ENCODE measurements around the gene MMP24. TPM values are rescaled to one million over a fixed set of nuclear protein-coding genes. Genes with fewer than 3 reads are reported as not detected.

Gene MMP24
- total and polyA plus RNA-seq, 2 experiments from 2014 or later: 2.0 to 27.3 TPM

DNA sequence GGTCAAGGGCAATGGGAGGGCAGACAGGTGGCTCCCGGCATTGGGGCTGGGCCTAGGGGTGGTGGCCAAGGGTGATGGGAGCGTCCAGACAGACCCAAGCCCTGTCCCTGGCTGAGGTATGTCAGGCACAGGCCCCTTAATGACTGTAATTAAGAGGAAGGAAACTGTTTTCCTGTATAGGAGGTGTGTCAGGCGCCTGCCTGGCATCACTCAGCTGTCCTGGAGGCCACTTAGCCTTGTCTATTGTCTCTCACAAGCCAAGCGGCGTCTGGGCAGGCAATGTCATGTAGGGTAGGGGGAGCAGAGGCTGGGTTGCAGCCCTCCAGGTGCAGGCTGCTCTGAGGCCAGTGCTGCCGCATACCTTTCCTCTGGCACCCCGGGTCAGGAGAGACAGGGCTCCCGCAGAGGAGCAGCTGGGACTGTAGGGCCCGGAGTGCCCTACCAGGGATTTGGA, 69.6 kb downstream of the MMP24 start:
- no peaks in the 10 kb centered on the region for H3K9me2 ChIP-seq (ENCODE audit: insufficient read depth)
- no peaks in the 10 kb centered on the region for H3K36me3 ChIP-seq (ENCODE audit: insufficient read depth)
- H4K20me1 ChIP-seq (replicated peaks; ENCODE audit: insufficient read depth): no peaks in the 10 kb centered on the region
- no peaks in the 10 kb centered on the region for H3K9me3 Mint-ChIP-seq
- H3K4me3 Mint-ChIP-seq: no peak overlapping the region
- H3K27ac Mint-ChIP-seq: no peak overlapping the region
- no peak overlapping the region for H3K4me2 ChIP-seq
- ATAC-seq (peak; percentile 55), DNase-seq (ENCODE audit: low spot score) (peak; percentile 23)
- H3K79me2 ChIP-seq (replicated peaks; ENCODE audit: insufficient read depth): no peaks in the 10 kb centered on the region
- no peak overlapping the region for H3K4me3 ChIP-seq
- H3K27me3 Mint-ChIP-seq (ENCODE audit: insufficient read depth, low read depth, poor library complexity): peaks cover 16% of the 10 kb centered on the region
- no peak for TF ChIP-seq EZH2 (IDR thresholded peaks at IDR 0.05; ENCODE audit: low read depth, unreplicated experiment)
- TF ChIP-seq EZH2phosphoT487 (IDR thresholded peaks at IDR 0.05; ENCODE audit: unreplicated experiment): no peak
- no peak for TF ChIP-seq CTCF (conservative IDR thresholded peaks at IDR 0.05; ENCODE audit: low read depth in 2 of 2)
- TF ChIP-seq JUNB (IDR thresholded peaks at IDR 0.05; ENCODE audit: unreplicated experiment): no peak
- TF ChIP-seq ETS1 (IDR thresholded peaks at IDR 0.05): no peak
- no peak for TF ChIP-seq POLR2AphosphoS5 (IDR thresholded peaks at IDR 0.05; ENCODE audit: low read depth)
- no peak for TF ChIP-seq STAT1 (IDR thresholded peaks at IDR 0.05; ENCODE audit: unreplicated experiment)
- TF ChIP-seq CREB1 (CRISPR knock-in tag; IDR thresholded peaks at IDR 0.05; ENCODE audit: low read depth): no peak
- TF ChIP-seq, protein P1, sequence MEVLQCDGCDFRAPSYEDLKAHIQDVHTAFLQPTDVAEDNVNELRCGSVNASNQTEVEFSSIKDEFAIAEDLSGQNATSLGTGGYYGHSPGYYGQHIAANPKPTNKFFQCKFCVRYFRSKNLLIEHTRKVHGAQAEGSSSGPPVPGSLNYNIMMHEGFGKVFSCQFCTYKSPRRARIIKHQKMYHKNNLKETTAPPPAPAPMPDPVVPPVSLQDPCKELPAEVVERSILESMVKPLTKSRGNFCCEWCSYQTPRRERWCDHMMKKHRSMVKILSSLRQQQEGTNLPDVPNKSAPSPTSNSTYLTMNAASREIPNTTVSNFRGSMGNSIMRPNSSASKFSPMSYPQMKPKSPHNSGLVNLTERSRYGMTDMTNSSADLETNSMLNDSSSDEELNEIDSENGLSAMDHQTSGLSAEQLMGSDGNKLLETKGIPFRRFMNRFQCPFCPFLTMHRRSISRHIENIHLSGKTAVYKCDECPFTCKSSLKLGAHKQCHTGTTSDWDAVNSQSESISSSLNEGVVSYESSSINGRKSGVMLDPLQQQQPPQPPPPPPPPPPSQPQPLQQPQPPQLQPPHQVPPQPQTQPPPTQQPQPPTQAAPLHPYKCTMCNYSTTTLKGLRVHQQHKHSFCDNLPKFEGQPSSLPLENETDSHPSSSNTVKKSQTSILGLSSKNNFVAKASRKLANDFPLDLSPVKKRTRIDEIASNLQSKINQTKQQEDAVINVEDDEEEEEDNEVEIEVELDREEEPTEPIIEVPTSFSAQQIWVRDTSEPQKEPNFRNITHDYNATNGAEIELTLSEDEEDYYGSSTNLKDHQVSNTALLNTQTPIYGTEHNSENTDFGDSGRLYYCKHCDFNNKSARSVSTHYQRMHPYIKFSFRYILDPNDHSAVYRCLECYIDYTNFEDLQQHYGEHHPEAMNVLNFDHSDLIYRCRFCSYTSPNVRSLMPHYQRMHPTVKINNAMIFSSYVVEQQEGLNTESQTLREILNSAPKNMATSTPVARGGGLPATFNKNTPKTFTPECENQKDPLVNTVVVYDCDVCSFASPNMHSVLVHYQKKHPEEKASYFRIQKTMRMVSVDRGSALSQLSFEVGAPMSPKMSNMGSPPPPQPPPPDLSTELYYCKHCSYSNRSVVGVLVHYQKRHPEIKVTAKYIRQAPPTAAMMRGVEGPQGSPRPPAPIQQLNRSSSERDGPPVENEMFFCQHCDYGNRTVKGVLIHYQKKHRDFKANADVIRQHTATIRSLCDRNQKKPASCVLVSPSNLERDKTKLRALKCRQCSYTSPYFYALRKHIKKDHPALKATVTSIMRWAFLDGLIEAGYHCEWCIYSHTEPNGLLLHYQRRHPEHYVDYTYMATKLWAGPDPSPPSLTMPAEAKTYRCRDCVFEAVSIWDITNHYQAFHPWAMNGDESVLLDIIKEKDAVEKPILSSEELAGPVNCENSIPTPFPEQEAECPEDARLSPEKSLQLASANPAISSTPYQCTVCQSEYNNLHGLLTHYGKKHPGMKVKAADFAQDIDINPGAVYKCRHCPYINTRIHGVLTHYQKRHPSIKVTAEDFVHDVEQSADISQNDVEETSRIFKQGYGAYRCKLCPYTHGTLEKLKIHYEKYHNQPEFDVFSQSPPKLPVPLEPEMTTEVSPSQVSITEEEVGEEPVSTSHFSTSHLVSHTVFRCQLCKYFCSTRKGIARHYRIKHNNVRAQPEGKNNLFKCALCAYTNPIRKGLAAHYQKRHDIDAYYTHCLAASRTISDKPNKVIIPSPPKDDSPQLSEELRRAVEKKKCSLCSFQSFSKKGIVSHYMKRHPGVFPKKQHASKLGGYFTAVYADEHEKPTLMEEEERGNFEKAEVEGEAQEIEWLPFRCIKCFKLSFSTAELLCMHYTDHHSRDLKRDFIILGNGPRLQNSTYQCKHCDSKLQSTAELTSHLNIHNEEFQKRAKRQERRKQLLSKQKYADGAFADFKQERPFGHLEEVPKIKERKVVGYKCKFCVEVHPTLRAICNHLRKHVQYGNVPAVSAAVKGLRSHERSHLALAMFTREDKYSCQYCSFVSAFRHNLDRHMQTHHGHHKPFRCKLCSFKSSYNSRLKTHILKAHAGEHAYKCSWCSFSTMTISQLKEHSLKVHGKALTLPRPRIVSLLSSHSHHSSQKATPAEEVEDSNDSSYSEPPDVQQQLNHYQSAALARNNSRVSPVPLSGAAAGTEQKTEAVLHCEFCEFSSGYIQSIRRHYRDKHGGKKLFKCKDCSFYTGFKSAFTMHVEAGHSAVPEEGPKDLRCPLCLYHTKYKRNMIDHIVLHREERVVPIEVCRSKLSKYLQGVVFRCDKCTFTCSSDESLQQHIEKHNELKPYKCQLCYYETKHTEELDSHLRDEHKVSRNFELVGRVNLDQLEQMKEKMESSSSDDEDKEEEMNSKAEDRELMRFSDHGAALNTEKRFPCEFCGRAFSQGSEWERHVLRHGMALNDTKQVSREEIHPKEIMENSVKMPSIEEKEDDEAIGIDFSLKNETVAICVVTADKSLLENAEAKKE (CRISPR knock-in tag; IDR thresholded peaks at IDR 0.05): no peak
- no peak for TF ChIP-seq ZNF114 (CRISPR knock-in tag; IDR thresholded peaks at IDR 0.05)
- peaks cover 2% of the 10 kb centered on the region for H3K4me1 Mint-ChIP-seq
- no peaks in the 10 kb centered on the region for H3F3A ChIP-seq (replicated peaks; ENCODE audit: low read depth)
- no peak overlapping the region for H2AFZ ChIP-seq
- H3K27ac ChIP-seq (ENCODE audit: low read depth): no peak overlapping the region
- no peaks in the 10 kb centered on the region for H3K4me1 ChIP-seq (ENCODE audit: insufficient read depth)
- no peaks in the 10 kb centered on the region for H3K36me3 Mint-ChIP-seq (ENCODE audit: low read depth)
- H3K27me3 ChIP-seq (ENCODE audit: insufficient read depth): no peaks in the 10 kb centered on the region

Data from GM23338 (cell line).